ENCODE results near the gene C1orf74.

Gene C1orf74

GRCh38 chr1:209825591-209826434, 41.5 kb upstream of the C1orf74 start:
- no peak for TF ChIP-seq CTCF (IDR thresholded peaks at IDR 0.05; ENCODE audit: unreplicated experiment in 3 of 3)
- Mint-ChIP-seq H3K27ac (peak overlapping the region; percentile 10 to 65 (median 34)), H3K4me3 (peak overlapping the region; percentile 44 to 68 (median 60)), H3K9me3 (no peaks in the 10 kb centered on the region), H3K4me1 (peaks cover 35% of the 10 kb centered on the region), H3K27me3 (ENCODE audit: low read depth) (peaks cover 15% of the 10 kb centered on the region), H3K36me3 (ENCODE audit: low read depth) (peaks cover 3% of the 10 kb centered on the region)

DNA sequence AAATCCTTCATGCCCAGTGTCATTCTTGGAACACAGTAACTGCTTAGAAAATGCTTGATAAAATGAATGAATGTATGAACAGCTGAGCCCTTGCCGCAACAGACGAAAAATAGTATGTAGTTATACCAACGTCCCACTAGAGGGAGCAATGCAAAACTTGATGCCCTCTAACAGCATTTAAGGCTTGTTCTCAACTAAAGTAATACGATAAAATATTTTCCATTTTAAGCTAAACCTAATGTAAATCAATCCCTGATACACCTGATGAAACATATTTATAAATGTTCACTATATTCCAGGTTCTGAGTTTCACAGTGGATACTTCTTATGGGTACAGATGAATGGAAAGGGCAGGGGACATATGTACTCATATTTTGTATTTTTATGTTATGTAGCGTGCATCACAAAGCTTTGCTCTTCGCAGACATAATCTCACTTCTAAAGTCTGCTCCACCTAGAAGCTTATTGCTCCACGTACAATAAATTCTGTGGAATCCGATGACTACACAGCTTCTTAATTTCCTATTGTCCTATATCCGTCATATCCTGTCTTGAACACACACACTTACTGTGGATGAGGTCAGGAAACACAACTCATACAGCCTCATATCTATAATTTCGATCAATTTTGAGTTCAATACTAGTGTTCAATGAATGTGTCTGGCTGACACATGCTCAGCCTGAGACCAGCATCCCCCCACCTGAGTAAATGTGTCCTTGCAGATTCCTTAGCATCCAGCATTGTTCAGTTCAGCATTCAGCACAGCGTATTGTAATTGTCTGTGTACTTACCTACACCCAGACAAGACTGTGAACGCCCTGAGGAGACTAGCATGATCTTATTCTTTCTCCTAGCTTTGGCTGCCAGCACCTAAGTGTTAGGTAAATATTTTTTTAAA, 39.0 kb upstream of the C1orf74 start:
- H3K9me3 Mint-ChIP-seq: no peaks in the 10 kb centered on the region
- peaks cover 22% of the 10 kb centered on the region for H3K4me1 Mint-ChIP-seq
- H3K36me3 Mint-ChIP-seq (ENCODE audit: low read depth): no peaks in the 10 kb centered on the region
- no peak overlapping the region for H3K4me3 Mint-ChIP-seq
- H3K27ac Mint-ChIP-seq: peak overlapping the region in 1 of 3 experiments; percentile 1
- peak; percentile 65 to 82 (median 73) for TF ChIP-seq CTCF (IDR thresholded peaks at IDR 0.05; ENCODE audit: unreplicated experiment in 3 of 3)
- peaks cover 25% of the 10 kb centered on the region for H3K27me3 Mint-ChIP-seq (ENCODE audit: low read depth)

GRCh38 chr1:209822706-209823105, 38.3 kb upstream of the C1orf74 start:
- peaks cover 31% of the 10 kb centered on the region for H3K27me3 Mint-ChIP-seq (ENCODE audit: low read depth)
- no peaks in the 10 kb centered on the region for H3K9me3 Mint-ChIP-seq
- H3K4me1 Mint-ChIP-seq: peaks cover 19% of the 10 kb centered on the region
- no peaks in the 10 kb centered on the region for H3K36me3 Mint-ChIP-seq (ENCODE audit: low read depth)
- peak overlapping the region in 1 of 3 experiments; percentile 1 for H3K27ac Mint-ChIP-seq
- TF ChIP-seq CTCF (IDR thresholded peaks at IDR 0.05; ENCODE audit: unreplicated experiment in 3 of 3): no peak
- no peak overlapping the region for H3K4me3 Mint-ChIP-seq

GRCh38 chr1:209820986-209821385, 36.6 kb upstream of the C1orf74 start:
- no peak overlapping the region for H3K27ac Mint-ChIP-seq
- H3K4me3 Mint-ChIP-seq: no peak overlapping the region
- TF ChIP-seq CTCF (IDR thresholded peaks at IDR 0.05; ENCODE audit: unreplicated experiment in 3 of 3): no peak
- no peaks in the 10 kb centered on the region for H3K9me3 Mint-ChIP-seq
- H3K4me1 Mint-ChIP-seq: peaks cover 10% of the 10 kb centered on the region
- H3K36me3 Mint-ChIP-seq (ENCODE audit: low read depth): no peaks in the 10 kb centered on the region
- H3K27me3 Mint-ChIP-seq (ENCODE audit: low read depth): peaks cover 37% of the 10 kb centered on the region

DNA sequence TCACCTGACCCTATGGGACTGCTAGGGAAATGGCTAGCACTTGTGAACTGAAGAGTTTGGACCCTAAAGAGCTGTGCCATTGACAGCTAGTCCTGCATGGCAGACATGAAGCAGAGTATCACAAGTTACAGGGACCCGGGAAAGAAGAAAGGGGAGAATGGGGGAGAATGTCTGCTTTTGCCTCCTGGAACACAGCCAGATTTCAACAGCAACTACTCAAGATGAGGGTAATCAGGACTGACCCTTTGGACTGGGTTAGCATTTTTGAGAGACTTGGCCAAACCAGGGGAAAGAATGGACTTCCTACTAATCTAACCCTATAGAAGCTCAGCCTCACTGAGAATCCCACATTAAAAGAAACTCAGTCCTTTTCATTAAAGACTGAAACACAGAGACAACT, 34.7 kb upstream of the C1orf74 start:
- H3K4me1 Mint-ChIP-seq: peaks cover 6% of the 10 kb centered on the region
- H3K9me3 Mint-ChIP-seq: no peaks in the 10 kb centered on the region
- TF ChIP-seq CTCF (IDR thresholded peaks at IDR 0.05; ENCODE audit: unreplicated experiment in 3 of 3): no peak
- no peak overlapping the region for H3K27ac Mint-ChIP-seq
- H3K36me3 Mint-ChIP-seq (ENCODE audit: low read depth): no peaks in the 10 kb centered on the region
- no peak overlapping the region for H3K4me3 Mint-ChIP-seq
- peaks cover 37% of the 10 kb centered on the region for H3K27me3 Mint-ChIP-seq (ENCODE audit: low read depth)
